DMS153 treated with DMSO at 0.1 percent for 48 hours (cell line): ENCODE data around the gene ARHGAP24.
"Not testable (repeated sequence)": the region's sequence is repeated elsewhere in the genome, so short reads cannot be mapped to it uniquely, and the experiment has no call there.

Source experiments
- DNase-seq: peaks from one replicate; lab custom pipeline; 2025; ENCODE audit not compliant: unreplicated experiment; lab: John Stamatoyannopoulos, UW

ARHGAP24 gene

GRCh38 chr4:85805891-85806290 lies 330.9 kb downstream of the ARHGAP24 start:
- DNase-seq, result no peak

GRCh38 chr4:85806334-85806733 lies 331.4 kb downstream of the ARHGAP24 start:
- DNase-seq, result no peak

- no peak for DNase-seq
These were observed 332.4 kb downstream of the ARHGAP24 start for GRCh38 chr4:85807247-85807950.

- DNase-seq, result no peak
These were observed 333.2 kb downstream of the ARHGAP24 start for GRCh38 chr4:85808104-85808503.

GRCh38 chr4:85808864-85809263 lies 333.9 kb downstream of the ARHGAP24 start:
- no peak for DNase-seq

- DNase-seq, result no peak
These were observed 337.8 kb downstream of the ARHGAP24 start for GRCh38 chr4:85812776-85813175.

- DNase-seq, result no peak
These were observed 341.0 kb downstream of the ARHGAP24 start for GRCh38 chr4:85815796-85816459.

- DNase-seq, result no peak
These were observed 343.8 kb downstream of the ARHGAP24 start for GRCh38 chr4:85818700-85819099.

- DNase-seq, result not testable (repeated sequence)
These were observed 345.2 kb downstream of the ARHGAP24 start for GRCh38 chr4:85820101-85820500.

GRCh38 chr4:85821688-85822455 lies 346.9 kb downstream of the ARHGAP24 start:
- no peak for DNase-seq

GRCh38 chr4:85823295-85823694 lies 348.3 kb downstream of the ARHGAP24 start:
- peak; percentile 14 for DNase-seq

GRCh38 chr4:85824166-85824945 lies 349.4 kb downstream of the ARHGAP24 start:
- no peak for DNase-seq

- peak; percentile 23 for DNase-seq
These were observed 351.2 kb downstream of the ARHGAP24 start for GRCh38 chr4:85826060-85826678.

- DNase-seq, result no peak
These were observed 353.3 kb downstream of the ARHGAP24 start for GRCh38 chr4:85828027-85828890.

GRCh38 chr4:85829276-85830051 lies 354.5 kb downstream of the ARHGAP24 start:
- DNase-seq, result no peak

- DNase-seq, result no peak
These were observed 356.7 kb downstream of the ARHGAP24 start for GRCh38 chr4:85831647-85832046.

- no peak for DNase-seq
These were observed 358.4 kb downstream of the ARHGAP24 start for GRCh38 chr4:85833302-85833701.

- no peak for DNase-seq
These were observed 360.0 kb downstream of the ARHGAP24 start for GRCh38 chr4:85834934-85835333.
